Caco-2 (cell line): ENCODE results near the gene AKAP12. TPM values are rescaled to one million over a fixed set of nuclear protein-coding genes. Genes with fewer than 3 reads are reported as not detected.

ENCODE experiments used
- BruUV-seq: library from RNA; stranded (reverse); fragments of 400-500 nt; replicated peaks from 2 replicates; lab custom pipeline; 2021; lab: Mats Ljungman, UMichigan
- CTCF ChIA-PET: fragments of 300-600 bp; sonication (Branson Sonifier 250); formaldehyde crosslinking; loops from one replicate; lab custom pipeline; 2022; ENCODE audit warnings: antibody characterized with exemption; lab: Charles Lee
- POLR2A ChIA-PET: fragments of 300-600 bp; sonication (Branson Sonifier 250); formaldehyde crosslinking; loops from one replicate; lab custom pipeline; 2022; ENCODE audit warnings: antibody characterized with exemption; lab: Charles Lee
- DNase-seq, 2 experiments: peaks; one replicate each; pipeline versions ENCODE4 v3.0.0 to v3.0.0-alpha.2; 2020 to 2022
- H3K27me3 ChIP-seq: replicated peaks from 2 replicates; pipeline ENCODE4 v1.6.0; 2011; ENCODE audit warnings: low read length; ENCODE audit not compliant: control insufficient read depth, insufficient read depth
- H3K36me3 ChIP-seq: 2 replicates; pipeline ENCODE4 v1.5.1; 2011; ENCODE audit warnings: low read length; ENCODE audit not compliant: control insufficient read depth, insufficient read depth
- H3K4me1 ChIP-seq: fragments of 250-450 bp; sonication (Bioruptor Pico); 2 replicates; pipeline ENCODE4 v1.5.1; 2020; ENCODE audit warnings: mild to moderate bottlenecking
- H3K4me3 ChIP-seq: 2 replicates; pipeline ENCODE4 v1.5.1; 2011; ENCODE audit warnings: low read depth, mild to moderate bottlenecking, control low read depth, low read length
- H3K9me3 ChIP-seq: fragments of 250-450 bp; sonication (Bioruptor Pico); 2 replicates; pipeline ENCODE4 v1.5.1; 2020; ENCODE audit warnings: mild to moderate bottlenecking, moderate library complexity
- H3K27ac Mint-ChIP-seq: one replicate; pipeline ENCODE4 v1.8.0; 2022; ENCODE audit warnings: mixed read lengths; ENCODE audit not compliant: unreplicated experiment
- H3K27me3 Mint-ChIP-seq: one replicate; pipeline ENCODE4 v1.8.0; 2022; ENCODE audit warnings: mixed read lengths; ENCODE audit not compliant: insufficient read depth, unreplicated experiment
- H3K36me3 Mint-ChIP-seq: one replicate; pipeline ENCODE4 v1.8.0; 2022; ENCODE audit warnings: mild to moderate bottlenecking, mixed read lengths; ENCODE audit not compliant: insufficient read depth, unreplicated experiment
- H3K4me1 Mint-ChIP-seq: one replicate; pipeline ENCODE4 v1.8.0; 2022; ENCODE audit warnings: low read depth, mixed read lengths; ENCODE audit not compliant: unreplicated experiment
- H3K4me3 Mint-ChIP-seq: one replicate; pipeline ENCODE4 v1.8.0; 2022; ENCODE audit warnings: mild to moderate bottlenecking, moderate library complexity, mixed read lengths; ENCODE audit not compliant: unreplicated experiment
- H3K9me3 Mint-ChIP-seq: one replicate; pipeline ENCODE4 v1.8.0; 2022; ENCODE audit warnings: mixed read lengths; ENCODE audit not compliant: unreplicated experiment
- intact Hi-C: fragments of 100-400 bp; cut with micrococcal nuclease; formaldehyde crosslinking; loops from one replicate; pipeline ENCODE4 v1.10.0; 2022; ENCODE audit not compliant: unreplicated experiment
- total RNA-seq: library from RNA; stranded (reverse); gene quantifications from 2 replicates; pipeline ENCODE4 v1.2.3, GENCODE V29; 2022
- TF ChIP-seq, protein P1 (sequence below), 2 experiments: fragments of 200-600 bp in 1 of 2; IDR thresholded peaks; 1 replicate in 1 of 2; 2 replicates in 1 of 2; pipeline versions ENCODE4 v1.5.1 to v1.8.0; 2011 to 2022; ENCODE audit warnings: antibody characterized with exemption in 1 of 2, control low read depth in 1 of 2, inconsistent platforms in 1 of 2, low read depth in 1 of 2, low read length in 1 of 2, mild to moderate bottlenecking in 1 of 2, moderate library complexity in 1 of 2; ENCODE audit not compliant: insufficient read depth in 1 of 2, severe bottlenecking in 1 of 2, unreplicated experiment in 1 of 2

The AKAP12 gene
- total RNA-seq, 1 experiment from 2014 or later, result 0.93 TPM

DNA sequence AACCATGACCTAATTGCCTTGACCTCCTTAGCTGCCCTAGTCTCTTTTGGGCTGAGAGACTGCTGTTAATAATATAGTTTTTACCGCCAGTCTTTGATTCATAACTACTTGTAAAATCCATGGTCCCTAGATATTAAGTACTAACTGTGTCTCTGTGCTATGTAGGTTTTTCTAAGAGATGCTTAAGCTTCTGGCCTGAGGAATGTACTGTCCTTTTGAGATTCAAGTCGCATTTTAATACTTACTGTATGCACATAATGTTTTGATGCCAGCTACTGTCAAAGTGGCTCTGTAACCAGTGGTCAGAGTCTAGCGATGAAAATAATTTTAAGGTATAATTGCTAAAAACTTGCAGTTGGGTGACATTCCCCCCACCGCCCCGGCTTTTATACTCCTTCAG lies 2.1 kb downstream of the AKAP12 start:
- peaks cover 3% of the 10 kb centered on the region for H3K27me3 Mint-ChIP-seq
- peak overlapping the region; percentile 23 for H3K4me3 Mint-ChIP-seq
- no peak for DNase-seq
- no peaks in the 10 kb centered on the region for H3K36me3 Mint-ChIP-seq
- H3K4me3 ChIP-seq, result no peak overlapping the region
- no peaks in the 10 kb centered on the region for H3K9me3 Mint-ChIP-seq
- no TSS peak for BruUV-seq
- H3K4me1 Mint-ChIP-seq, result peaks cover 14% of the 10 kb centered on the region
- no peaks in the 10 kb centered on the region for H3K9me3 ChIP-seq
- H3K27ac Mint-ChIP-seq, result no peak overlapping the region
- ChIA-PET CTCF (no interaction called here), POLR2A (no interaction called here)
- H3K36me3 ChIP-seq, result no peaks in the 10 kb centered on the region
- intact Hi-C loops, result no loop called here
- no peaks in the 10 kb centered on the region for H3K27me3 ChIP-seq
- H3K4me1 ChIP-seq, result no peaks in the 10 kb centered on the region; the same call in 1 of the 2 replicates
- TF ChIP-seq, protein P1, sequence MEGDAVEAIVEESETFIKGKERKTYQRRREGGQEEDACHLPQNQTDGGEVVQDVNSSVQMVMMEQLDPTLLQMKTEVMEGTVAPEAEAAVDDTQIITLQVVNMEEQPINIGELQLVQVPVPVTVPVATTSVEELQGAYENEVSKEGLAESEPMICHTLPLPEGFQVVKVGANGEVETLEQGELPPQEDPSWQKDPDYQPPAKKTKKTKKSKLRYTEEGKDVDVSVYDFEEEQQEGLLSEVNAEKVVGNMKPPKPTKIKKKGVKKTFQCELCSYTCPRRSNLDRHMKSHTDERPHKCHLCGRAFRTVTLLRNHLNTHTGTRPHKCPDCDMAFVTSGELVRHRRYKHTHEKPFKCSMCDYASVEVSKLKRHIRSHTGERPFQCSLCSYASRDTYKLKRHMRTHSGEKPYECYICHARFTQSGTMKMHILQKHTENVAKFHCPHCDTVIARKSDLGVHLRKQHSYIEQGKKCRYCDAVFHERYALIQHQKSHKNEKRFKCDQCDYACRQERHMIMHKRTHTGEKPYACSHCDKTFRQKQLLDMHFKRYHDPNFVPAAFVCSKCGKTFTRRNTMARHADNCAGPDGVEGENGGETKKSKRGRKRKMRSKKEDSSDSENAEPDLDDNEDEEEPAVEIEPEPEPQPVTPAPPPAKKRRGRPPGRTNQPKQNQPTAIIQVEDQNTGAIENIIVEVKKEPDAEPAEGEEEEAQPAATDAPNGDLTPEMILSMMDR (IDR thresholded peaks at IDR 0.05; ENCODE audit: insufficient read depth in 1 of 2, low read depth in 1 of 2, low read length in 1 of 2, severe bottlenecking in 1 of 2, unreplicated experiment in 1 of 2), result no peak

DNA sequence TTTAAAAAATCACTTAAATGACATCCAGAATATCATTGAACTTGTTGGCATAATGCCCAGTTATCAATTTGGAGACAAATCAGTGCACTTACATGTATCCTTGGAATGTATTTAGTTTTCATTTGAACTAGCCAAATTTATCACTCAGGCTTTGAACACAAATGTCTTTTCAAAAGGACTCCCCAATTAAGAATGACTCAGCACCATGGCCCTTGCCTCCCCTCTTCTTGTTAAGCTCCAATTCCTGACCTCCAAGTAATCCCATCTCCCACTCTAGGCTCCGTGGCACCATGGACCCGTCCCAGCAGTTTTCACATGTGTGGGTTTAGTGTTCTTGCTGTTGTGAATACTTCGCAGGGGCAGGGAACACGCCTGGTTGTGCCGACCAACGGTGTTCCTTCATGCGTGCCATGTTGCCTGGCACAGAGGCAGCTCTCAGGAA lies 2.7 kb downstream of the AKAP12 start:
- H3K36me3 Mint-ChIP-seq, result no peaks in the 10 kb centered on the region
- Histone ChIP-seq H3K36me3 (no peaks in the 10 kb centered on the region), H3K4me1 (no peaks in the 10 kb centered on the region; the same call in 1 of the 2 replicates), H3K9me3 (no peaks in the 10 kb centered on the region), H3K27me3 (no peaks in the 10 kb centered on the region), H3K4me3 (no peak overlapping the region)
- POLR2A ChIA-PET, result no interaction called here
- DNase-seq, result no peak
- TF ChIP-seq, protein P1 (IDR thresholded peaks at IDR 0.05; ENCODE audit: insufficient read depth in 1 of 2, low read depth in 1 of 2, low read length in 1 of 2, severe bottlenecking in 1 of 2, unreplicated experiment in 1 of 2), result no peak
- peak overlapping the region; percentile 23 for H3K4me3 Mint-ChIP-seq
- H3K4me1 Mint-ChIP-seq, result peaks cover 14% of the 10 kb centered on the region
- no peak overlapping the region for H3K27ac Mint-ChIP-seq
- peaks cover 3% of the 10 kb centered on the region for H3K27me3 Mint-ChIP-seq
- CTCF ChIA-PET, result no interaction called here
- intact Hi-C loops, result no loop called here
- H3K9me3 Mint-ChIP-seq, result no peaks in the 10 kb centered on the region
- no TSS peak for BruUV-seq

DNA sequence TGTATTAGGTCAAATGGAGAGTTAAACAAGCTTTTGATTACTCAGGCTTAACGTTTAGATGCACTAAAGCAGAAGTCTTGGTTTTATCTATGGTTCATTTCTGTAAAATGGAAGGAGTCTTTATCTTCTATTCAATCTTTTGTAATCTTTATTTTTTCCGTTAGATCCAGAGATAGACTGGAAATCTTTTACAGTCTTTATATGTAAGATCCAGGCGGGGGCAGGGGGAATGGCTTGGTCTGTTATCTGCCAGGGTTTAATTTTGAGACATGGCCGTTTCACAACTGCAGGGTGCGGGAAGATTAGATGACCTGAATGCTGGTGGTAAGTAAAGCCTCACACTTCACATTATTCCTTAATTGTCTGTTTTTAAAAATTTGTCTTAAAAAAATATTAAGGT lies 3.7 kb downstream of the AKAP12 start:
- no peak overlapping the region for H3K27ac Mint-ChIP-seq
- Histone ChIP-seq H3K36me3 (no peaks in the 10 kb centered on the region), H3K4me1 (no peaks in the 10 kb centered on the region; the same call in 1 of the 2 replicates), H3K9me3 (no peaks in the 10 kb centered on the region), H3K27me3 (no peaks in the 10 kb centered on the region), H3K4me3 (no peak overlapping the region)
- no peak overlapping the region for H3K4me3 Mint-ChIP-seq
- H3K4me1 Mint-ChIP-seq, result peaks cover 14% of the 10 kb centered on the region
- POLR2A ChIA-PET, result no interaction called here
- no TSS peak for BruUV-seq
- H3K27me3 Mint-ChIP-seq, result peaks cover 3% of the 10 kb centered on the region
- H3K36me3 Mint-ChIP-seq, result no peaks in the 10 kb centered on the region
- CTCF ChIA-PET, result no interaction called here
- TF ChIP-seq, protein P1 (IDR thresholded peaks at IDR 0.05; ENCODE audit: insufficient read depth in 1 of 2, low read depth in 1 of 2, low read length in 1 of 2, severe bottlenecking in 1 of 2, unreplicated experiment in 1 of 2), result no peak
- H3K9me3 Mint-ChIP-seq, result no peaks in the 10 kb centered on the region
- DNase-seq, result no peak
- intact Hi-C loops, result no loop called here
